HepG2 (cell line): ENCODE results near the gene YPEL4. TPM values are rescaled to one million over a fixed set of nuclear protein-coding genes. Genes with fewer than 3 reads are reported as not detected.

Experiments
- ARHGAP35 ChIP-seq: sonication (generic); formaldehyde crosslinking; IDR thresholded peaks from 2 replicates; pipeline ENCODE4 v1.9.0; 2022; ENCODE audit warnings: mild to moderate bottlenecking, inconsistent platforms, moderate library complexity, missing genetic modification reagents, borderline replicate concordance
- CERS6 ChIP-seq: sonication (generic); formaldehyde crosslinking; IDR thresholded peaks from 2 replicates; pipeline ENCODE4 v1.5.0; 2020; ENCODE audit warnings: missing genetic modification reagents
- FOSL1 ChIP-seq: sonication (generic); formaldehyde crosslinking; IDR thresholded peaks from 2 replicates; pipeline ENCODE4 v1.9.0; 2021; ENCODE audit warnings: missing genetic modification reagents, borderline replicate concordance
- FOXJ3 ChIP-seq: sonication (generic); formaldehyde crosslinking; IDR thresholded peaks from 2 replicates; pipeline ENCODE4 v1.4.0; 2020; ENCODE audit warnings: missing genetic modification reagents, mild to moderate bottlenecking, borderline replicate concordance
- HDAC6 ChIP-seq: fragments of 200-600 bp; sonication (generic); IDR thresholded peaks from 2 replicates; pipeline ENCODE4 v1.7.0; 2017; ENCODE audit warnings: mild to moderate bottlenecking, antibody characterized with exemption, low read length, low read depth
- KDM1A ChIP-seq: IDR thresholded peaks from 2 replicates; pipeline ENCODE4 v1.6.1; 2016; ENCODE audit warnings: missing compliant biosample characterization
- KLF15 ChIP-seq: sonication (generic); formaldehyde crosslinking; IDR thresholded peaks from 2 replicates; pipeline ENCODE4 v1.8.1; 2023; ENCODE audit warnings: borderline replicate concordance, mild to moderate bottlenecking, inconsistent platforms, missing genetic modification reagents, mixed read lengths
- MXD1 ChIP-seq: sonication (generic); formaldehyde crosslinking; IDR thresholded peaks from 2 replicates; pipeline ENCODE4 v1.4.0; 2020; ENCODE audit warnings: mild to moderate bottlenecking, missing genetic modification reagents
- MYPOP ChIP-seq: sonication (generic); formaldehyde crosslinking; IDR thresholded peaks from 2 replicates; pipeline ENCODE4 v1.8.1; 2023; ENCODE audit warnings: mild to moderate bottlenecking, moderate library complexity, missing genetic modification reagents
- PAF1 ChIP-seq: IDR thresholded peaks from 2 replicates; pipeline ENCODE4 v1.6.1; 2016; ENCODE audit warnings: missing genetic modification reagents, missing compliant biosample characterization
- POLR2AphosphoS5 ChIP-seq: IDR thresholded peaks from 2 replicates; pipeline ENCODE4 v1.6.1; 2012; ENCODE audit warnings: low read depth, low read length
- PRMT3 ChIP-seq: sonication (generic); formaldehyde crosslinking; IDR thresholded peaks from 2 replicates; pipeline ENCODE4 v1.8.1; 2022; ENCODE audit warnings: low read depth, mild to moderate bottlenecking, moderate library complexity, missing genetic modification reagents, borderline replicate concordance
- SIN3A ChIP-seq: IDR thresholded peaks from 2 replicates; pipeline ENCODE4 v1.6.1; 2011; ENCODE audit warnings: low read depth, mild to moderate bottlenecking, control low read depth, low read length, borderline replicate concordance
- SKI ChIP-seq: fragments of 450-650 bp; IDR thresholded peaks from one replicate; pipeline ENCODE4 v1.6.1; 2018; ENCODE audit warnings: mild to moderate bottlenecking; ENCODE audit not compliant: partially characterized antibody
- SMAD9 ChIP-seq: sonication (generic); formaldehyde crosslinking; IDR thresholded peaks from 2 replicates; pipeline ENCODE4 v1.5.1; 2020; ENCODE audit warnings: mild to moderate bottlenecking, missing genetic modification reagents
- SMARCC2 ChIP-seq: fragments of 450-650 bp; IDR thresholded peaks from 2 replicates; pipeline ENCODE4 v1.6.1; 2017; ENCODE audit warnings: antibody characterized with exemption, mild to moderate bottlenecking
- TP53 ChIP-seq: sonication (generic); formaldehyde crosslinking; conservative IDR thresholded peaks from 2 replicates; pipeline ENCODE4 v1.4.0; 2020; ENCODE audit warnings: missing genetic modification reagents
- ZNF3 ChIP-seq: IDR thresholded peaks from 2 replicates; pipeline ENCODE4 v1.7.0; 2017; ENCODE audit warnings: inconsistent platforms
- polyA plus RNA-seq, 8 experiments: library from polyadenylated mRNA; depleted of rRNA in 3 of 8; stranded (reverse) in 7 of 8; unstranded in 1 of 8; fragments of >200 nt; fragmentation: Illumina TruSeq in 4 of 8; extraction: Trizol in 4 of 8; gene quantifications; 2 replicates each; pipeline versions ENCODE4 v1.2.1 to v1.2.3, GENCODE V29; 2011 to 2016; ENCODE audit warnings: low read depth in 4 of 8, missing spikeins in 1 of 8, mixed read lengths in 1 of 8; ENCODE audit not compliant: insufficient read depth in 1 of 8
- total RNA-seq, 5 experiments: library from RNA; depleted of rRNA; stranded (reverse); fragments of >200 nt; fragmentation: Illumina TruSeq; extraction: Trizol; gene quantifications; 2 replicates each; pipeline ENCODE4 v1.2.3, GENCODE V29; 2016; ENCODE audit warnings: low read depth in 1 of 5
- TF ChIP-seq, protein P1 (sequence below): sonication (generic); formaldehyde crosslinking; IDR thresholded peaks from 2 replicates; pipeline ENCODE4 v1.4.0; 2020; ENCODE audit warnings: missing genetic modification reagents, borderline replicate concordance
- TF ChIP-seq, protein P2 (sequence below): sonication (generic); formaldehyde crosslinking; IDR thresholded peaks from 2 replicates; pipeline ENCODE4 v1.5.0; 2020; ENCODE audit warnings: mild to moderate bottlenecking, missing genetic modification reagents, borderline replicate concordance
- TF ChIP-seq, protein P3 (sequence below): sonication (generic); formaldehyde crosslinking; IDR thresholded peaks from 2 replicates; pipeline ENCODE4 v1.5.0; 2020; ENCODE audit warnings: missing genetic modification reagents

YPEL4 gene
- total and polyA plus RNA-seq, 2 of the 13 experiments (the other 11 are each of a cell fraction or from before 2014, with no cell fraction given): 0.04 TPM; not detected in 1

GRCh38 chr11:57639321-57640067 lies 10.2 kb downstream of the YPEL4 start (continued):
- TF ChIP-seq MXD1 (CRISPR knock-in tag): no peak
- no peak for TF ChIP-seq SKI
- no peak for TF ChIP-seq FOSL1 (CRISPR knock-in tag)
- TF ChIP-seq FOXJ3 (CRISPR knock-in tag): no peak
- no peak for TF ChIP-seq TP53
- TF ChIP-seq, protein P1, sequence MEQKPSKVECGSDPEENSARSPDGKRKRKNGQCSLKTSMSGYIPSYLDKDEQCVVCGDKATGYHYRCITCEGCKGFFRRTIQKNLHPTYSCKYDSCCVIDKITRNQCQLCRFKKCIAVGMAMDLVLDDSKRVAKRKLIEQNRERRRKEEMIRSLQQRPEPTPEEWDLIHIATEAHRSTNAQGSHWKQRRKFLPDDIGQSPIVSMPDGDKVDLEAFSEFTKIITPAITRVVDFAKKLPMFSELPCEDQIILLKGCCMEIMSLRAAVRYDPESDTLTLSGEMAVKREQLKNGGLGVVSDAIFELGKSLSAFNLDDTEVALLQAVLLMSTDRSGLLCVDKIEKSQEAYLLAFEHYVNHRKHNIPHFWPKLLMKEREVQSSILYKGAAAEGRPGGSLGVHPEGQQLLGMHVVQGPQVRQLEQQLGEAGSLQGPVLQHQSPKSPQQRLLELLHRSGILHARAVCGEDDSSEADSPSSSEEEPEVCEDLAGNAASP (CRISPR knock-in tag): no peak
- TF ChIP-seq PRMT3 (CRISPR knock-in tag): no peak
- 0 out of 2 replicates have a peak, but pooled peaks have one; percentile 37 for TF ChIP-seq MYPOP (CRISPR knock-in tag)
- TF ChIP-seq KDM1A: no peak
- TF ChIP-seq POLR2AphosphoS5: 0 out of 2 replicates have a peak, but pooled peaks have one; percentile 27
- TF ChIP-seq ARHGAP35 (CRISPR knock-in tag): no peak
- no peak for TF ChIP-seq HDAC6
- TF ChIP-seq ZNF3 (CRISPR knock-in tag): no peak
- no peak for TF ChIP-seq SIN3A
- TF ChIP-seq, protein P2, sequence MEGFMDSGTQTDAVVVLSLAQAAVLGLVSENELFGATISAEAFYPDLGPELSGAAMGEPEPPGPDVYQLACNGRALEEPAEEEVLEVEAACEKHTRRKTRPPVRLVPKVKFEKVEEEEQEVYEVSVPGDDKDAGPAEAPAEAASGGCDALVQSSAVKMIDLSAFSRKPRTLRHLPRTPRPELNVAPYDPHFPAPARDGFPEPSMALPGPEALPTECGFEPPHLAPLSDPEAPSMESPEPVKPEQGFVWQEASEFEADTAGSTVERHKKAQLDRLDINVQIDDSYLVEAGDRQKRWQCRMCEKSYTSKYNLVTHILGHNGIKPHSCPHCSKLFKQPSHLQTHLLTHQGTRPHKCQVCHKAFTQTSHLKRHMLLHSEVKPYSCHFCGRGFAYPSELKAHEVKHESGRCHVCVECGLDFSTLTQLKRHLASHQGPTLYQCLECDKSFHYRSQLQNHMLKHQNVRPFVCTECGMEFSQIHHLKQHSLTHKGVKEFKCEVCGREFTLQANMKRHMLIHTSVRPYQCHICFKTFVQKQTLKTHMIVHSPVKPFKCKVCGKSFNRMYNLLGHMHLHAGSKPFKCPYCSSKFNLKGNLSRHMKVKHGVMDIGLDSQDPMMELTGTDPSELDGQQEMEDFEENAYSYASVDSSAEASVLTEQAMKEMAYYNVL (CRISPR knock-in tag): no peak
- no peak for TF ChIP-seq SMARCC2
- no peak for TF ChIP-seq PAF1 (CRISPR knock-in tag)
- no peak for TF ChIP-seq SMAD9
- TF ChIP-seq KLF15 (CRISPR knock-in tag): no peak
- TF ChIP-seq CERS6 (CRISPR knock-in tag): no peak
- TF ChIP-seq, protein P3, sequence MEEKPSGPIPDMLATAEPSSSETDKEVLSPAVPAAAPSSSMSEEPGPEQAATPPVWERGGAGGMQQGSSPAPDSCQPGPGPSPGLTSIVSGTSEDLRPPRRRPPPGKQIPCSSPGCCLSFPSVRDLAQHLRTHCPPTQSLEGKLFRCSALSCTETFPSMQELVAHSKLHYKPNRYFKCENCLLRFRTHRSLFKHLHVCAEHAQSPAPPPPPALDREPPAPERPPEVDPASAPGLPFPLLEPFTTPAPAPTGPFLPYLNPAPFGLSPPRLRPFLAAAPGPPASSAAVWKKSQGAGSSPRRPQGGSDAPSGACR (CRISPR knock-in tag): no peak
- TF ChIP-seq, all 625 proteins: peak for 125
